ENCODE measurements around the gene ZNF169. TPM values are rescaled to one million over a fixed set of nuclear protein-coding genes. Genes with fewer than 3 reads are reported as not detected.
"Not testable (repeated sequence)": the region's sequence is repeated elsewhere in the genome, so short reads cannot be mapped to it uniquely, and the experiment has no call there.

ZNF169 gene
- total RNA-seq, 4 donors from 2014 or later, result 6.0 to 22.8 (median 8.2) TPM

- 78 to 88% methylated on average over 2 of the region's 2 CpGs for WGBS, 2 donors
- TF ChIP-seq CTCF (IDR thresholded peaks at IDR 0.05) (no peak), POLR2A (IDR thresholded peaks at IDR 0.05) (no peak)
- intact Hi-C loops (cut with DNase I; ENCODE audit: low total_unique reads), result no loop called here
- DNase-seq (ENCODE audit: low spot score in 2 of 2), result no peak
- no peak overlapping the region for H3K4me3 ChIP-seq (ENCODE audit: low read depth, poor library complexity, severe bottlenecking)
Measured at GRCh38 chr9:94256007-94256406, 3.1 kb upstream of the ZNF169 start.

- intact Hi-C loops (cut with DNase I; ENCODE audit: low total_unique reads); DNase-seq (ENCODE audit: low spot score in 2 of 2); H3K4me3 ChIP-seq (ENCODE audit: low read depth, poor library complexity, severe bottlenecking): not testable (repeated sequence)
- 76 to 88% methylated on average over 3 of the region's 3 CpGs for WGBS, 2 donors
Measured at GRCh38 chr9:94265626-94266402, 6.7 kb downstream of the ZNF169 start.

GRCh38 chr9:94269264-94269663 is 10.2 kb downstream of the ZNF169 start:
- intact Hi-C loops (cut with DNase I; ENCODE audit: low total_unique reads), result no loop called here
- H3K4me3 ChIP-seq (ENCODE audit: low read depth, poor library complexity, severe bottlenecking), result no peak overlapping the region
- WGBS, 2 donors, result 86 to 93% methylated on average over 8 of the region's 8 CpGs
- no peak for TF ChIP-seq CTCF (IDR thresholded peaks at IDR 0.05)
- TF ChIP-seq POLR2A (IDR thresholded peaks at IDR 0.05), result no peak
- DNase-seq (ENCODE audit: low spot score in 2 of 2), result no peak

GRCh38 chr9:94270009-94270408 is 10.9 kb downstream of the ZNF169 start:
- 91 to 94% methylated on average over 1 of the region's 1 CpG for WGBS, 2 donors
- intact Hi-C loops (cut with DNase I; ENCODE audit: low total_unique reads), result no loop called here
- no peak for DNase-seq (ENCODE audit: low spot score in 2 of 2)
- H3K4me3 ChIP-seq (ENCODE audit: low read depth, poor library complexity, severe bottlenecking), result no peak overlapping the region
- TF ChIP-seq POLR2A (IDR thresholded peaks at IDR 0.05) (no peak), CTCF (IDR thresholded peaks at IDR 0.05) (no peak)

GRCh38 chr9:94277029-94277428 is 17.9 kb downstream of the ZNF169 start:
- DNase-seq (ENCODE audit: low spot score in 2 of 2); intact Hi-C loops (cut with DNase I; ENCODE audit: low total_unique reads); H3K4me3 ChIP-seq (ENCODE audit: low read depth, poor library complexity, severe bottlenecking): not testable (repeated sequence)
- 94 to 96% methylated on average over 4 of the region's 4 CpGs for WGBS, 2 donors

- no peak overlapping the region for H3K4me3 ChIP-seq (ENCODE audit: low read depth, poor library complexity, severe bottlenecking)
- intact Hi-C loops (cut with DNase I; ENCODE audit: low total_unique reads), result no loop called here
- no peak for TF ChIP-seq CTCF (IDR thresholded peaks at IDR 0.05)
- TF ChIP-seq POLR2A (IDR thresholded peaks at IDR 0.05), result no peak
- no peak for DNase-seq (ENCODE audit: low spot score in 2 of 2)
- 85 to 90% methylated on average over 6 of the region's 6 CpGs for WGBS, 2 donors
Measured at GRCh38 chr9:94277885-94278536, 18.9 kb downstream of the ZNF169 start.
